Measurements from ENCODE around the gene TIA1. TPM values are rescaled to one million over a fixed set of nuclear protein-coding genes. Genes with fewer than 3 reads are reported as not detected.
"Not testable (repeated sequence)": the region's sequence is repeated elsewhere in the genome, so short reads cannot be mapped to it uniquely, and the experiment has no call there.

Gene TIA1
- total RNA-seq, 2 experiments from 2014 or later = 121 to 129 TPM

DNA sequence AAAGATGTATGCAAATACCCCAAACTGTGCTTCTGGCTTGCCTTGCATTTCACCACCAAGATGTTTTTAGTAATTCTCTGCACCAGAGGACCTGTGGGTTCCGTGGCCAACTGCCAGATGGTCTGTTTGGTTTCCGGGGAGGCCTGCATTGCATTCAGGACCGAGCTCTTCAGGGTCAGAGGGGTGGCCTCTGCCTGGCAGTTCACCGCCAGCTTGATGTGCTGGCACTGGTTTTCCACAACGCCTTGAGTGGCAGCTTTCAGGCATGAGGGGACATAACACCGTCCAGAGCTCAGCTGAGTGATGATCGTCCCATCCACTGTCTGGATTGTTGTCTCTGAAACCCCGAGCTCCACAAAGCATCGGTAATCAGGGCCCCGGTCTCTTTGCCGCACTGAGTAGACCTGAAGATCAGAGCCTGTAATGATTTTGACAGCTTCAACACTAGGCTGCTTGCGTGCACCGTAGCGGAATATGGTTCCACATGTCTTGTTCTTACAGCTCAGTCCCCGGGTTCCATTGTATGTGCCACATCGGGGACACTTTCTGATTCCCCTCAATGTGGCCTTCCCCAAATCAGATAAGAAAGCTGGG, 67.0 kb downstream of the TIA1 start:
- DNase-seq (ENCODE audit: low spot score) = peak; percentile 83

DNA sequence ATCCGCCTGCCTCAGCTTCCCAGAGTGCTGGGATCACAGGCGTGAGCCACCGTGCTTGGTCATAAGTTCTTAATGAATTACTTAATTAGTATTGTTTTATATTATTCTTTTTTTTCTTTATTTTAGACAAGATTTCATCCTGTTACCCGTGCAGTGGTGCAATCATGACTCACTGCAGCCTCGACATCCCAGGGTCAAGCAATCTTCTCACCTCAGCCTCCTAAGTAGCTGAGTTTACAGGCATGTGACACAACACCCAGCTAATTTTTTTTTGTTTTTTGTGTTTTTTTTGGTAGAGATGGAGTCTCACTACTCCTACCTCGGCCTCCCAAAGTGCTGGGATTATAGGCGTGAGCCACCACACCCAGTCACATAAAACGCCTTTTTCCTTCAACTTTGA, 74.9 kb downstream of the TIA1 start:
- H3K36me3 ChIP-seq (ENCODE audit: insufficient read depth, low read length) = peaks cover 75% of the 10 kb centered on the region

More for the DNA sequence above, 67.0 kb downstream of the TIA1 start:
- POLR2A ChIA-PET = interaction anchor here (0.6 to 2.8 kb wide), 9 partner anchors 9 to 270 kb away, joined by 3 to 32 read pairs (median 5); partner anchors contain the start of genes C2orf42 and SNRPG
- intact Hi-C loops (cut with micrococcal nuclease; ENCODE audit: unreplicated experiment) = no loop called here
- Histone ChIP-seq H3K79me2 (ENCODE audit: insufficient read depth, low read depth, low read length) (no peaks in the 10 kb centered on the region), H3K9me2 (ENCODE audit: insufficient read depth, low read length) (no peaks in the 10 kb centered on the region), H4K20me1 (ENCODE audit: insufficient read depth, low read length) (no peaks in the 10 kb centered on the region), H3K36me3 (ENCODE audit: insufficient read depth, low read length) (peaks cover 33% of the 10 kb centered on the region), H2AFZ (ENCODE audit: low read length) (peak overlapping the region; percentile 89), H3K4me2 (ENCODE audit: low read length) (peak overlapping the region; percentile 79), H3K4me3 (ENCODE audit: low read depth, low read length, poor library complexity, severe bottlenecking) (peak overlapping the region; percentile 52), H3K4me1 (ENCODE audit: insufficient read depth, low read length, poor library complexity, severe bottlenecking) (peaks cover 30% of the 10 kb centered on the region), H3K9me3 (ENCODE audit: low read length) (no peaks in the 10 kb centered on the region), H3K27ac (ENCODE audit: low read depth, low read length, poor library complexity, severe bottlenecking) (peak overlapping the region; percentile 81)
- CTCF ChIA-PET (ENCODE audit: unreplicated experiment) = interaction anchor here (1.0 to 1.1 kb wide), 2 partner anchors 108 to 237 kb away, joined by 3 to 6 read pairs; no protein-coding TSS in a partner anchor
- no TSS peak for BruUV-seq (replicated peaks)
- TF ChIP-seq, protein P1, sequence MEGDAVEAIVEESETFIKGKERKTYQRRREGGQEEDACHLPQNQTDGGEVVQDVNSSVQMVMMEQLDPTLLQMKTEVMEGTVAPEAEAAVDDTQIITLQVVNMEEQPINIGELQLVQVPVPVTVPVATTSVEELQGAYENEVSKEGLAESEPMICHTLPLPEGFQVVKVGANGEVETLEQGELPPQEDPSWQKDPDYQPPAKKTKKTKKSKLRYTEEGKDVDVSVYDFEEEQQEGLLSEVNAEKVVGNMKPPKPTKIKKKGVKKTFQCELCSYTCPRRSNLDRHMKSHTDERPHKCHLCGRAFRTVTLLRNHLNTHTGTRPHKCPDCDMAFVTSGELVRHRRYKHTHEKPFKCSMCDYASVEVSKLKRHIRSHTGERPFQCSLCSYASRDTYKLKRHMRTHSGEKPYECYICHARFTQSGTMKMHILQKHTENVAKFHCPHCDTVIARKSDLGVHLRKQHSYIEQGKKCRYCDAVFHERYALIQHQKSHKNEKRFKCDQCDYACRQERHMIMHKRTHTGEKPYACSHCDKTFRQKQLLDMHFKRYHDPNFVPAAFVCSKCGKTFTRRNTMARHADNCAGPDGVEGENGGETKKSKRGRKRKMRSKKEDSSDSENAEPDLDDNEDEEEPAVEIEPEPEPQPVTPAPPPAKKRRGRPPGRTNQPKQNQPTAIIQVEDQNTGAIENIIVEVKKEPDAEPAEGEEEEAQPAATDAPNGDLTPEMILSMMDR (conservative IDR thresholded peaks at IDR 0.05; ENCODE audit: low read length) = no peak
- TF ChIP-seq EZH2phosphoT487 (IDR thresholded peaks at IDR 0.05; ENCODE audit: borderline replicate concordance, low read depth, low read length) = no peak

DNA sequence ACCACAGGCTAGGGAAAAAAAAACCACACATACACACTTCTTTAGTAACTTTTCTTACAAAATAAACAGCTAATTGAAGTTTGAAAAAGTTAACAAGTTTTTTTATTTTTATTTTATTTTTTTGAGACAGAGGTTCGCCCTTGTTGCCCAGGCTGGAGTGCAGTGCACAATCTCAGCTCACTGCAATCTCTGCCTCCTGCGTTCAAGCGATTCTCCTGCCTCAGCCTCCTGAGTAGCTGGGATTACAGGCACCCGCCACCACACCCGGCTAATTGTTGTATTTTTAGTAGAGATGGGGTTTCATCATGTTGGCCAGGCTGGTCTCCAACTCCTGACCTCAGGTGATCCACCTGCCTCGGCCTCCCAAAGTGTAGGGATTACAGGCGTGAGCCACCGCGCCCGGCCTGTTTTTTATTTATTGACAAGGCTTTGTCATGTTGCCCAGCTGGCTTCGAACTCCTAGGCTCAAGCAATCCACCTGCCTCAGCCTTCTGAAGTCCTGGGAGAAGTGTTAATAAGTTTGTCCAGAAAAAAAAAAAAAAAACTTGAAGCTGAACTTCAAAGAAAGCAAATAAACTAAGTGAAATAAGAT, 78.7 kb downstream of the TIA1 start:
- H2AFZ ChIP-seq (ENCODE audit: low read length); H4K20me1 ChIP-seq (ENCODE audit: insufficient read depth, low read length); H3K9me3 ChIP-seq (ENCODE audit: low read length); intact Hi-C loops (cut with micrococcal nuclease; ENCODE audit: unreplicated experiment); H3K27ac ChIP-seq (ENCODE audit: low read depth, low read length, poor library complexity, severe bottlenecking); H3K4me3 ChIP-seq (ENCODE audit: low read depth, low read length, poor library complexity, severe bottlenecking); H3K79me2 ChIP-seq (ENCODE audit: insufficient read depth, low read depth, low read length); H3K4me1 ChIP-seq (ENCODE audit: insufficient read depth, low read length, poor library complexity, severe bottlenecking); CTCF ChIA-PET (ENCODE audit: unreplicated experiment); H3K9me2 ChIP-seq (ENCODE audit: insufficient read depth, low read length); H3K4me2 ChIP-seq (ENCODE audit: low read length); DNase-seq (ENCODE audit: low spot score); BruUV-seq (replicated peaks): not testable (repeated sequence)
- POLR2A ChIA-PET = interaction anchor here (0.7 kb wide), 1 partner anchor 1201 kb away, joined by 3 read pairs; no protein-coding TSS in a partner anchor
- peaks cover 70% of the 10 kb centered on the region for H3K36me3 ChIP-seq (ENCODE audit: insufficient read depth, low read length)

More for the DNA sequence above, 74.9 kb downstream of the TIA1 start:
- ChIA-PET CTCF (ENCODE audit: unreplicated experiment) (no interaction called here), POLR2A (no interaction called here)
- Histone ChIP-seq H4K20me1 (ENCODE audit: insufficient read depth, low read length) (no peaks in the 10 kb centered on the region), H3K27ac (ENCODE audit: low read depth, low read length, poor library complexity, severe bottlenecking) (no peak overlapping the region), H3K4me1 (ENCODE audit: insufficient read depth, low read length, poor library complexity, severe bottlenecking) (no peaks in the 10 kb centered on the region), H3K4me3 (ENCODE audit: low read depth, low read length, poor library complexity, severe bottlenecking) (no peak overlapping the region), H3K79me2 (ENCODE audit: insufficient read depth, low read depth, low read length) (no peaks in the 10 kb centered on the region), H3K9me3 (ENCODE audit: low read length) (no peaks in the 10 kb centered on the region), H2AFZ (ENCODE audit: low read length) (no peak overlapping the region), H3K9me2 (ENCODE audit: insufficient read depth, low read length) (no peaks in the 10 kb centered on the region), H3K4me2 (ENCODE audit: low read length) (no peak overlapping the region)
- no TSS peak for BruUV-seq (replicated peaks)
- intact Hi-C loops (cut with micrococcal nuclease; ENCODE audit: unreplicated experiment) = no loop called here
- no peak for DNase-seq (ENCODE audit: low spot score)
- TF ChIP-seq, protein P1 (conservative IDR thresholded peaks at IDR 0.05; ENCODE audit: low read length) = no peak
- TF ChIP-seq EZH2phosphoT487 (IDR thresholded peaks at IDR 0.05; ENCODE audit: borderline replicate concordance, low read depth, low read length) = no peak
